ENCODE results near the gene ARHGAP26. TPM values are rescaled to one million over a fixed set of nuclear protein-coding genes. Genes with fewer than 3 reads are reported as not detected.
A peak's percentile ranks its signal among the peaks of the same experiment; 100 is the strongest.

The ARHGAP26 gene
- total RNA-seq, 1 donor from 2014 or later, result 10.6 TPM

- DNase-seq, result no peak
Measured at GRCh38 chr5:143168171-143168741, 398.1 kb downstream of the ARHGAP26 start.

DNA sequence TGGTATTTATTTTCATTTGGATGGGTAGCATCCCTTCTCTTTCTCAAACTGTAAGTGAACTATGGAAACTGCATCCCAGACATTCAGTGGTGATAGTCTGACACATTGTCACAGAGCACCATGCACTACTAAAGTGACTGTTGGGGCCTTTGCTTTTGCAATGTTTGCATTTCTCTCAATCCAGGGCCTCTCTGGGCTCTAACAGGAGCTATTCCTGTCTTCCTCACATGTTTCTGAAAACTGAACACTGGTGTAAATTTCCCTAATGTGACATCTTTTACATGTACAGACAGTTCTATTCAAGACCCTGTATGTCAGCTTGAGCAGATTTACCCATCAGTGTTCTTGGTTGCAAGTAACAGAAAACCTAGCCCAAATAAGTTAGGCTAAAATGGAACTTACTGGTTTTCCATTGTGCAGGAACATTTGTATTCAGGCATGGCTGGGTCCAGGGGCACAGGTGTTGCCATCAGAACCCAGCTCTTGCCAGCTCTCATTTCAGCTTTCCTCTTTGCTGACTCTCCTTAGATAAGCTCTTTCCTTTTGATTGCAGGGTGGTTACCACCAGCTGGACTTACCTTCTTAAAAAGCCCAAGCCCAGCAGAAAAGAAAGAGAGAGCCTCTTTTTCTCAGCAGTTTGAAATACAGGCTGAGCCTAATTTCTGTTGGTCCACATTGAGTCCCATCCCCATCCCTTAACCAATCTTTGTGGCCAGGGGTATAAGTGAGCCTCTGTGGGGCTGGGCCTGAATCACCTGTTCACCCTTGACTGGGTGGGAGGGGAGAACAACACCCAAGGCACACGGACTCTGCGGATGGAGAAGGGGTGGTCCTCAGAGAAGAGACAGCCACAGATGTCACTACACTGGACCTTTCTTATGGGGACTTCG is 399.0 kb downstream of the ARHGAP26 start:
- no peak for DNase-seq

DNA sequence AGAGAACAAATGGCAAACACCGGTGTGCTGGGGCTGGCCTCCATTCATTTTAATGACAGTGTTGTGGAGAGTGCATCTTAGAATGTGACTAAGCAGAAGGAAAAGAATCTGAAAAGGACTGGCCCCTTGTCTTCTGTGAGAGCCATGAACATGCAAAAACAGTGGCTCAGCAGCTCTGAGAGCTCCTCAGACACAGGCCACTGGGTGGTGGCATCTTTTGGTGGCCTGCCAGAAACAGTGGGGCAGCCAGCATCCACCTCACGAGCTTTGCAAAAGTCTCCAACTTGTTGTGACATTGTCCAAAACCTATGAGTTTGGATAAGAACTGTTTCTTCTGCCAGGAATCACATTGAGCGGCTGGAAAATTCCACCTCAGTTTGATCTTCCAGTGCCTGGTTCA is 399.9 kb downstream of the ARHGAP26 start:
- DNase-seq, result no peak

DNA sequence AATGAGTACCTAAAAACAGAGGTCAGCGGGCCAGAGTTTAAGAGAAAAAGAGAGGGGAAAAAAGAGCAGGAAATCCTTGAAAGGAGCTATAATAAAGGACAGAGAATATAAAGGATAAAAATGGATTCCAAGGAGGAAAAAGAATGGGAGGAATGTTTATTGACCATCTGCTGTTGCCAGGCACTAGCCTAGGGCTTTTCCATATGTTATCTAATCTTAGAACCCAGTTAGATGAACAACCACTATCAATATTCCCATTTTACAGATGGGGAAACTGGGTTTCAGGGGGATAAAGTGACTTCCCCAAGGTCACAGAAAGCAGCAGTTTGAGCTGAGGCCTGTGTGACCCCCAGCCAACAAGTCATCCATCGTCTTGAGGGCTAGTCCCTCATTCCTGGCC is 400.8 kb downstream of the ARHGAP26 start:
- DNase-seq, result no peak

GRCh38 chr5:143172739-143173138 is 402.6 kb downstream of the ARHGAP26 start:
- no peak for DNase-seq

DNA sequence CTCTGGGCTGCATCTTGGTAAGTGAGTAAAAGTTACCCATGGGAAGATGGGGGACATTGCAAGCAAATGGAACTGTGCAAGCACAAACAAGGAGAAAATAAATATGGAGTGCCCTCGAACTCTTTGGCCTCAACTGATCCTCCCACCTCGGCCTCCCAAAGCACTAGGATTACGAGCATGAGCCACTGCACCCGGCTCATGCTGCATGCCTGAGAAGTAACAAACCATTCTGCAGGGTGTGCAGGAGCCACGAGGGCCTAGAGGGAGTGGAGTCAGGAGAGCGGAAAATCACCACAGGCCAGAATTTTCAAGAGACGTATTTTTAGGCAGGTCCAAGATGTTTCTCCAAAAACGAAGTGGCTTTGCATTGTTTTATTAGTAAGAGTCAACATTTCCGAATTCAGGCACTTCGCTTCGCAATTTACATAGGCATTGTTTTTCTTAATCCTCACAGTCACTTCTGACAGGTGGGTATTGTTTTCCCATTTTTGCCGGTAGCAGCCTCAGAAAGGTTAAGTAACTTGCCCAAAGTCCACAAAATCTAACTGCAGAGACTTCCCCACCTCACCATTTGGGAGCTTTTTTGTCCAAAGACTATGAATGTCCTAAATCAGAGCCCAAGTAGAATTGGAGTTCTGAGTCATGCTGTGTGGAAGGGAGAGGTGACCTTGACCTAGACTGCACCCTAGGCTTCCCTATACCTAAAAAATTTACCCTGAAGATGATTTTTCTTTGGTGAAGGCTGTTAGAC is 403.1 kb downstream of the ARHGAP26 start:
- DNase-seq, result no peak

GRCh38 chr5:143174714-143175398 is 404.7 kb downstream of the ARHGAP26 start:
- DNase-seq, result no peak

GRCh38 chr5:143176048-143176447 is 405.9 kb downstream of the ARHGAP26 start:
- DNase-seq, result no peak

DNA sequence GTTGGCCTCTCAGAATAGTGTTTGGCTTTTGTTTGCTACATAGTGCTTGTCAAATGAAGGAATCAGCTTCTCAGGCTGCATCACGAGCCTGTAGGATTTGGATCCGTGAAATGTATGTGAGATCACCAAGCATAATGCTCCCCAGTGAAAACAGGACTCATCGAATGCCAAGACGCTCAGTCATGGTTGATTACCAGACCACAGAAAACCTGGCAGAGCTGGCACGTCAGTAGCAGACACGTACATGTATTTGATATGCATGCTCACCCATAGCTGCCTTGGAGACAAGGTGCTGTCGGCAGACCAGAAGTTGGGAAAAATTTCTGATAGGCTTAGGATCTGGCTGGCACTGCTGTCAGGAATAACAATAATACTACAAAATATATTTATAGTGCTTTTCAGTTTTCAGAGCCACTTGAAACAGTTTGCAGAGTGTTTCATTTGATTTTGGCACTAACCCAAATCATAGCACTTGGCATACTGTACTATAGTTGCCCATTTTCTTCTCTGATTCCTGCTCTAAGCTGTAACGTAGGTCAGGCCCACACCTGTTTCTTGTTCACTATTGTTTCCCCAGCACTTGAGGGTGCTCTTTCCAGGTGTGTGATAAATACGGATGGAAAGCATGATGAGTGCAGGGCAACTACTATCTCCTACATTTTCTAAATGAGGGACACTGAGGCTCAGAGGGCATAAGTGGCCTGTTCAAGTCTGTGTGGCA is 407.2 kb downstream of the ARHGAP26 start:
- peak; percentile 30 for DNase-seq

GRCh38 chr5:143179126-143179740 is 409.1 kb downstream of the ARHGAP26 start:
- no peak for DNase-seq

- no peak for DNase-seq
Measured at GRCh38 chr5:143180751-143181150, 410.6 kb downstream of the ARHGAP26 start.

GRCh38 chr5:143181173-143181572 is 411.0 kb downstream of the ARHGAP26 start:
- DNase-seq, result no peak

- DNase-seq, result no peak
Measured at GRCh38 chr5:143182106-143182505, 411.9 kb downstream of the ARHGAP26 start.

- peak; percentile 77 for DNase-seq
Measured at GRCh38 chr5:143182901-143183820, 413.0 kb downstream of the ARHGAP26 start.

- DNase-seq, result no peak
Measured at GRCh38 chr5:143183989-143184388, 413.8 kb downstream of the ARHGAP26 start.

- DNase-seq, result no peak
Measured at GRCh38 chr5:143186623-143187022, 416.4 kb downstream of the ARHGAP26 start.

- no peak for DNase-seq
Measured at GRCh38 chr5:143187495-143187894, 417.3 kb downstream of the ARHGAP26 start.

GRCh38 chr5:143188083-143188482 is 417.9 kb downstream of the ARHGAP26 start:
- no peak for DNase-seq

DNA sequence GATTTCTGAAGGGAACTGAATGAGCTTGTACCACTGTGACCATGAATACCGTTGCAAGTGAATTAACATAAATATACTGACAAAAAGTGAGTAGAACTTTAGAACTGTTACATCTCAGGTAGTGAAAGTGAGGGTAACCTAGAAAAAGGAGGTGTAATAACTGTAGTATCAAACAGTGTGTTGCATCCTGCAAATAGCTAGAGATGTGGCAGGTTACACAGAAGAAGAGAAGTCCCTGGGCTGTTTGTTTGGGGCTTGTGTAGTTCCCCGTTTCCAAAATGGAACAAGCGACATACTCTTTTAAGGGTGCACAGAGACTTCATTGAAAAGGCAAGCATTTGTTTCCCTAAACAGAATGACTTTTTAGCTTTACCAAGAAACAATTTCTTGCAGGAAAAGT is 418.5 kb downstream of the ARHGAP26 start:
- DNase-seq, result no peak

DNA sequence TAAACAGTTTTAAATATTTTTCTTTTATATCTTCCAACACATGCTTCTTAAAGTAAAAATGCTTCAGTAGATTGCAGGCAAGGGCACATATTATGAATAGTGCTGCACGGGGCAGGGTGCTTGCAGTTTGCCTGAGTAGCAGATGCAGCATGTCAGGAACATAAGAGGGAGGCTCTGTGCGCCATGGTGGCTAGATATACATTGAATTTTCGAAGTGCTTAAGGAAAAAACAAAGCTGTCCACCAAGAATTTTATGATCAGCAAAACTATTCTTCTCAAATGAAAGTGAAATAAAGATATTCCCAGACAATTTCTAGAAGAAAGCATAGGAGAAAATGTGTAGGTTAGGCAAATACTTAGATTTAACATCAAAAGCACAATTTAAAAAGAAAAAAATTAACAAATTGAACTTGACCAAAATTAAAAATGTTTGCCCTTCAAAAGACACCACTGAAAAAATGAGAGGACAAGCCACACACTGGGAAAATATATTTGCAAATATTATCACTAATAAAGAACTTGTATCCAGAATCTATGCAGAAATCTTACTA is 420.2 kb downstream of the ARHGAP26 start:
- no peak for DNase-seq
